Spleen (tissue), 11 donors: ENCODE measurements around the gene TTC29. TPM values are rescaled to one million over a fixed set of nuclear protein-coding genes. Genes with fewer than 3 reads are reported as not detected.

Experiments used
- DNase-seq: peaks from one replicate; pipeline ENCODE4 v3.0.0-alpha.2; 2020
- H3K27ac ChIP-seq, 8 donors: fragments of 200-600 bp; sonication (generic) in 7 of 8; 1 replicate in 4 of 8; 2 replicates in 4 of 8; pipeline versions ENCODE4 v1.5.0 to v1.8.0; 2016 to 2021; ENCODE audit warnings: inconsistent platforms in 4 of 8, mild to moderate bottlenecking in 4 of 8, moderate library complexity in 1 of 8
- H3K27me3 ChIP-seq, 7 donors: fragments of 200-600 bp; sonication (generic) in 6 of 7; replicated peaks in 1 of 7; 1 replicate in 4 of 7; 2 replicates in 3 of 7; pipeline versions ENCODE4 v1.5.0 to v1.8.0; 2016 to 2021; ENCODE audit warnings: inconsistent platforms in 3 of 7, mild to moderate bottlenecking in 1 of 7
- H3K36me3 ChIP-seq, 6 donors: fragments of 200-600 bp; sonication (generic) in 5 of 6; 1 replicate in 4 of 6; 2 replicates in 2 of 6; pipeline versions ENCODE4 v1.5.0 to v1.8.0; 2016 to 2021; ENCODE audit warnings: inconsistent platforms in 2 of 6
- H3K4me1 ChIP-seq, 6 donors: fragments of 200-600 bp; sonication (generic) in 5 of 6; 1 replicate in 3 of 6; 2 replicates in 3 of 6; pipeline versions ENCODE4 v1.5.0 to v1.8.0; 2016 to 2021; ENCODE audit warnings: inconsistent platforms in 3 of 6
- H3K4me3 ChIP-seq, 8 donors: fragments of 200-600 bp; sonication (generic) in 7 of 8; 1 replicate in 4 of 8; 2 replicates in 4 of 8; pipeline versions ENCODE4 v1.5.0 to v1.8.0; 2016 to 2021; ENCODE audit warnings: inconsistent platforms in 4 of 8, mild to moderate bottlenecking in 4 of 8, moderate library complexity in 2 of 8
- H3K9me3 ChIP-seq, 8 donors: fragments of 200-600 bp; sonication (generic) in 7 of 8; 1 replicate in 4 of 8; 2 replicates in 4 of 8; pipeline versions ENCODE4 v1.5.0 to v1.8.0; 2016 to 2021; ENCODE audit warnings: inconsistent platforms in 4 of 8
- POLR2A ChIP-seq, 3 donors: fragments of 450-650 bp; IDR thresholded peaks; one replicate each; pipeline ENCODE4 v1.5.1; 2017; ENCODE audit warnings: antibody characterized with exemption in 3 of 3, mild to moderate bottlenecking in 1 of 3
- POLR2AphosphoS5 ChIP-seq, 3 donors: sonication (generic); formaldehyde crosslinking; IDR thresholded peaks; one replicate each; pipeline ENCODE4 v1.5.1; 2017; ENCODE audit warnings: antibody characterized with exemption in 3 of 3
- WGBS, 5 donors: extraction: QIAGEN DNeasy Blood & Tissue Kit in 3 of 5; methylation state at CpG; one replicate each; pipeline versions ENCODE4 v1.1.5 to v1.1.7; 2013 to 2018; 5-methylcytosine and 5-hydroxymethylcytosine counted together
- intact Hi-C: fragments of 100-400 bp; cut with DNase I; formaldehyde crosslinking; loops from one replicate; pipeline ENCODE4 v1.15.0; 2023; ENCODE audit warnings: low total_unique reads
- polyA plus RNA-seq, 3 donors: library from polyadenylated mRNA; stranded (reverse); fragments of 200-250 nt; gene quantifications; one replicate each; pipeline ENCODE4 v1.2.1, GENCODE V29; 2013
- total RNA-seq, 7 donors: library from RNA; depleted of rRNA in 3 of 7; stranded (reverse); fragments of >200 nt in 3 of 7; fragmentation: NEBNext Ultra II Directional in 4 of 7; extraction: Animal tissue kit (Norgen Biotek cat#: 25700) in 4 of 7; gene quantifications; one replicate each; pipeline versions ENCODE4 v1.1.0 to v1.2.1, GENCODE V29; 2016 to 2021
- TF ChIP-seq, protein P1 (sequence below), 11 experiments: fragments of 200-600 bp in 7 of 11; fragments of 450-650 bp in 4 of 11; sonication (generic) in 4 of 11; IDR thresholded peaks in 8 of 11; conservative IDR thresholded peaks in 3 of 11; 1 replicate in 7 of 11; 2 replicates in 4 of 11; pipeline versions ENCODE4 v1.4.0 to v1.8.0; 2016 to 2021; ENCODE audit warnings: antibody characterized with exemption in 11 of 11, inconsistent platforms in 4 of 11, mild to moderate bottlenecking in 1 of 11
- donor health status: healthy with polysubstance abuse.
- donor health status: DM: no; HTN: no; CAD: no; lungs with moderate emphysema.
- donor health status: DM: no; HTN: no; CAD: no.
- donor health status: Bipolar disorder and iron deficiency.
- donor health status: healthy.
- donor health status: DM: no; HTN: no; CAD: no.
- donor health status: DM: yes; HTN: yes; CAD: no.

TTC29 gene
- total and polyA plus RNA-seq, 10 donors: 0.08 TPM; not detected in 9

DNA sequence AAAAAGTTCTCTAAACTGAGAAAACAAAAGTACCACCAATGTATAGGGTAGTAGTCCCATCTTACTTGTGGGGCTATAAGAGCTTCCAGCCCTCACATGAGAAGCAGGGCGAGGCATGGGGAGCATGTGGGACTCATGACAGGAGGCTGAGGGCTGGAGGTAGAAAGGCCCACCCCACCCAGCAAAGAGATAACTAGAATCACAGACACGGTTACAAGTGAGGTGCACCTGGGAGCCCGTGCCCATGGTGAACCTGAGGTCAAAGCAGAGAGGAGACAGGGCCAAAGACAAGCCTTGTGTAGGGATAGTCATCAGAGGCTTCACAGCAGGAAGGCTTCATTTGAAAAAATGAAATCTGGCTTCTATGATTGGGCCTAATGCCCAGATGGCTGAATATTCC, 55.4 kb downstream of the TTC29 start:
- DNase-seq: no peak
- TF ChIP-seq POLR2AphosphoS5 (IDR thresholded peaks at IDR 0.05): no peak
- TF ChIP-seq, protein P1, sequence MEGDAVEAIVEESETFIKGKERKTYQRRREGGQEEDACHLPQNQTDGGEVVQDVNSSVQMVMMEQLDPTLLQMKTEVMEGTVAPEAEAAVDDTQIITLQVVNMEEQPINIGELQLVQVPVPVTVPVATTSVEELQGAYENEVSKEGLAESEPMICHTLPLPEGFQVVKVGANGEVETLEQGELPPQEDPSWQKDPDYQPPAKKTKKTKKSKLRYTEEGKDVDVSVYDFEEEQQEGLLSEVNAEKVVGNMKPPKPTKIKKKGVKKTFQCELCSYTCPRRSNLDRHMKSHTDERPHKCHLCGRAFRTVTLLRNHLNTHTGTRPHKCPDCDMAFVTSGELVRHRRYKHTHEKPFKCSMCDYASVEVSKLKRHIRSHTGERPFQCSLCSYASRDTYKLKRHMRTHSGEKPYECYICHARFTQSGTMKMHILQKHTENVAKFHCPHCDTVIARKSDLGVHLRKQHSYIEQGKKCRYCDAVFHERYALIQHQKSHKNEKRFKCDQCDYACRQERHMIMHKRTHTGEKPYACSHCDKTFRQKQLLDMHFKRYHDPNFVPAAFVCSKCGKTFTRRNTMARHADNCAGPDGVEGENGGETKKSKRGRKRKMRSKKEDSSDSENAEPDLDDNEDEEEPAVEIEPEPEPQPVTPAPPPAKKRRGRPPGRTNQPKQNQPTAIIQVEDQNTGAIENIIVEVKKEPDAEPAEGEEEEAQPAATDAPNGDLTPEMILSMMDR (IDR thresholded peaks at IDR 0.05 in 8 of 11, conservative IDR thresholded peaks at IDR 0.05 in 3 of 11): no peak
- TF ChIP-seq POLR2A (IDR thresholded peaks at IDR 0.05): no peak
- Histone ChIP-seq H3K9me3 (no peaks in the 10 kb centered on the region), H3K4me3 (no peak overlapping the region), H3K4me1 (no peaks in the 10 kb centered on the region), H3K27ac (no peak overlapping the region), H3K27me3 (no peaks in the 10 kb centered on the region), H3K36me3 (no peaks in the 10 kb centered on the region)
- 42 to 90% (median 80%) methylated on average over 3 of the region's 3 CpGs for WGBS, 5 donors
- intact Hi-C loops: no loop called here

DNA sequence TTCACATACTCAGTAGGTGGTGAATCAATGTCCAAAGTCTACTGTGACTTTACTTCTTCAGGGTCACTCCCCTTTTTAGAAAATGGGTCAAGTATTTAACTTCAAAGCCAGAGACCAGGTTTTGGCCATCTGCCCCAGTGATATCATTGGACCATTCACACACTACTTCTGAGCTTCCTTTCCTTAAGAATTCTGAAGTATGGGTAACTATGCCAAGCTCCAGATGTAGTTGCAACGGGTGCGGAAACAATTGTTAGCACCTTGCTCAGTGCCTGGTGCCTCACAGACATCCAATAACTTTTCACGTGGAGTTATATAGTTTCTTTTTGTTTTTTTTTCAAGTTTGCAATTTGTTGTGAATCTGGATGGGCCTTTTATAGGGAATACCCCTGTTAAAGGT, 62.6 kb downstream of the TTC29 start:
- Histone ChIP-seq H3K4me1 (no peaks in the 10 kb centered on the region), H3K27ac (no peak overlapping the region), H3K9me3 (no peaks in the 10 kb centered on the region), H3K4me3 (no peak overlapping the region), H3K36me3 (no peaks in the 10 kb centered on the region), H3K27me3 (no peaks in the 10 kb centered on the region)
- WGBS, 5 donors: 80 to 90% (median 82%) methylated on average over 3 of the region's 3 CpGs
- TF ChIP-seq, protein P1 (IDR thresholded peaks at IDR 0.05 in 8 of 11, conservative IDR thresholded peaks at IDR 0.05 in 3 of 11): no peak
- TF ChIP-seq POLR2A (IDR thresholded peaks at IDR 0.05) (no peak), POLR2AphosphoS5 (IDR thresholded peaks at IDR 0.05) (no peak)
- intact Hi-C loops: no loop called here
- no peak for DNase-seq

DNA sequence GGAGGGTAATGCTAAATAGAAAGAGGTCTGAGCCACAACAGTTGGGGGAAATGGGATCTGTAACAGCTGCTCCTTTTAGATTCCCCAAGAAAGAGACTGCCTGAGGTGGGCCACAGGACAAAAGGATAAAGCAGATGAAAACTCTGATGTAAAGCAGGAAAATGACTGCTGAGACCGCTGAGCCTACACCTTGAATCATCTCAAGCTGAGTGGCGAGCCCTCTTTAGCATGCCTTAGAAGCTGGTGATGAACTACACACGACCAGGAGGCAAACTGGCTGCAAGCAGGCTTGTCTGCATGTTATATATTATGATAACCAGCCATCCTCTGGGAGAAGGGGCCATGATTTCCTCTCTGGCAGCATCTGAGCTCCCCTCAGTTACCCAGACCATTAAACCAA, 88.4 kb downstream of the TTC29 start:
- no peak for DNase-seq
- TF ChIP-seq, protein P1 (IDR thresholded peaks at IDR 0.05 in 8 of 11, conservative IDR thresholded peaks at IDR 0.05 in 3 of 11): no peak
- TF ChIP-seq POLR2AphosphoS5 (IDR thresholded peaks at IDR 0.05) (no peak), POLR2A (IDR thresholded peaks at IDR 0.05) (no peak)
- no peaks in the 10 kb centered on the region for H3K9me3 ChIP-seq
- intact Hi-C loops: no loop called here
- WGBS, 5 donors: 57 to 72% (median 59%) methylated on average over 3 of the region's 3 CpGs
- no peak overlapping the region for H3K4me3 ChIP-seq
- H3K27ac ChIP-seq: no peak overlapping the region
- no peaks in the 10 kb centered on the region for H3K4me1 ChIP-seq
- no peaks in the 10 kb centered on the region for H3K36me3 ChIP-seq
- no peaks in the 10 kb centered on the region for H3K27me3 ChIP-seq

DNA sequence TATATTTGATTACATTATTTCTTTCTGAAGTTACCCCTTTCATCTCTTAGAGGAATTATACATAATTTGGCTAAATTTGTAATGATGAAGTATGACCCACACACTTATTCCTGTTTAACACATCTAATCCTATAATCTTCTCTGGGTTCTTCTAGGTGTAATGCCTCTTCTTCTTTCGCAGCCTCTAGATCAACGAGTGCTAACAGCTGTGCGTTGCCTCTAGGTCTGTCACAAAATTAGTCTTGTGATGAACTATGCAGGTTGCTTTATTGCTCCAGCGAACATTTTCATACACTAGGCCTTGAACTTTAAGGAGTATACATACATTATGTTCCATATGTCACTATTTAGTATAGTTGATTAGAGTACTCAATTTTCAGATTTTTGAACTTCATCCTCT, 89.9 kb downstream of the TTC29 start:
- intact Hi-C loops: no loop called here

More for the DNA sequence above, 89.9 kb downstream of the TTC29 start:
- Histone ChIP-seq H3K4me1 (no peaks in the 10 kb centered on the region), H3K9me3 (no peaks in the 10 kb centered on the region), H3K4me3 (no peak overlapping the region), H3K27ac (no peak overlapping the region), H3K27me3 (no peaks in the 10 kb centered on the region), H3K36me3 (no peaks in the 10 kb centered on the region)
- TF ChIP-seq POLR2AphosphoS5 (IDR thresholded peaks at IDR 0.05): no peak
- TF ChIP-seq, protein P1 (IDR thresholded peaks at IDR 0.05 in 8 of 11, conservative IDR thresholded peaks at IDR 0.05 in 3 of 11): no peak
- TF ChIP-seq POLR2A (IDR thresholded peaks at IDR 0.05): no peak
- WGBS, 5 donors: 86 to 94% (median 87%) methylated on average over 4 of the region's 4 CpGs
- DNase-seq: no peak
